Breast epithelium (tissue), 3 donors: ENCODE measurements around the gene SETDB2.

ENCODE experiments used
- CTCF ChIP-seq, 3 donors: fragments of 450-650 bp; IDR thresholded peaks; one replicate each; pipeline ENCODE4 v1.5.1; 2016 to 2017; ENCODE audit warnings: antibody characterized with exemption in 3 of 3, mild to moderate bottlenecking in 3 of 3, moderate library complexity in 3 of 3
- POLR2A ChIP-seq: fragments of 450-650 bp; IDR thresholded peaks from one replicate; pipeline ENCODE4 v1.6.1; 2016; ENCODE audit warnings: antibody characterized with exemption, mild to moderate bottlenecking, moderate library complexity
- POLR2AphosphoS5 ChIP-seq, 3 donors: sonication (generic); formaldehyde crosslinking; IDR thresholded peaks; one replicate each; pipeline ENCODE4 v1.6.1; 2017; ENCODE audit warnings: antibody characterized with exemption in 3 of 3

GRCh38 chr13:49503951-49504350 is 59.9 kb downstream of the SETDB2 start:
- TF ChIP-seq CTCF (IDR thresholded peaks at IDR 0.05), result no peak
- no peak for TF ChIP-seq POLR2AphosphoS5 (IDR thresholded peaks at IDR 0.05)
- no peak for TF ChIP-seq POLR2A
